Mucosa of rectum (tissue), 2 donors: ENCODE measurements around the gene FAAP24.
"Not testable (repeated sequence)": the region's sequence is repeated elsewhere in the genome, so short reads cannot be mapped to it uniquely, and the experiment has no call there.

Experiments
- H3K27ac ChIP-seq, 2 donors: one replicate each; pipeline ENCODE4 v1.7.0; 2013; ENCODE audit warnings: inconsistent platforms in 2 of 2, low read depth in 2 of 2, low read length in 2 of 2
- H3K27me3 ChIP-seq, 2 donors: one replicate each; pipeline ENCODE4 v1.7.0; 2013; ENCODE audit warnings: low read length in 2 of 2; ENCODE audit not compliant: control insufficient read depth in 2 of 2, insufficient read depth in 2 of 2
- H3K36me3 ChIP-seq, 2 donors: one replicate each; pipeline ENCODE4 v1.7.0; 2013; ENCODE audit warnings: low read length in 2 of 2; ENCODE audit not compliant: control insufficient read depth in 2 of 2, insufficient read depth in 2 of 2
- H3K4me1 ChIP-seq, 2 donors: one replicate each; pipeline ENCODE4 v1.7.0; 2013; ENCODE audit warnings: low read length in 2 of 2, mild to moderate bottlenecking in 1 of 2; ENCODE audit not compliant: control insufficient read depth in 2 of 2, insufficient read depth in 2 of 2
- H3K4me3 ChIP-seq, 2 donors: one replicate each; pipeline ENCODE4 v1.7.0; 2013; ENCODE audit warnings: low read length in 2 of 2
- H3K9ac ChIP-seq, 2 donors: one replicate each; pipeline ENCODE4 v1.7.0; 2013; ENCODE audit warnings: low read length in 2 of 2, low read depth in 1 of 2, mild to moderate bottlenecking in 1 of 2
- H3K9me3 ChIP-seq, 2 donors: one replicate each; pipeline ENCODE4 v1.7.0; 2013; ENCODE audit warnings: low read length in 2 of 2; ENCODE audit not compliant: control insufficient read depth in 2 of 2
- donor health status: healthy.
- donor health status: Normal muscosa, but diverticular disease.

Gene FAAP24

DNA sequence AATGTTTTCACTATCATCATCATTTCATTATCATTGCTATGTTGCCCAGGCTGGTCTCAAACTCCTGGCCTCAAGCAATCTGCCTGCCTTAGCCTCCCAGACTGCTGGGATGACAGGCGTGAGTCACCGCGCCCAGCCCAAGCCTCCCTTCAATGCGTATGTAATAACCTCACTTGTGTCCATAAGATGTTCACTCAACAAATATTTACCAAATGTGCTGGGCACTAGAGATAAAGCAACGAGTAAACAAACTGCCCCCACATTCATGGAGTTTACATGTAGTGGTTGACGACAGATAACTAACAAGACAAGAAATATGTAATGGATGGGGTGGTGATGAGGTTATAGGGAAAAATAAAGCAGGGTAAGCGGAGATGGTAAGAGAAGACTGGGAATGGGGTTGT, 25.0 kb downstream of the FAAP24 start:
- not testable (repeated sequence) for H3K27ac ChIP-seq, H3K9ac ChIP-seq, H3K4me3 ChIP-seq, H3K9me3 ChIP-seq, H3K27me3 ChIP-seq, H3K4me1 ChIP-seq
- peaks cover 20 to 32% of the 10 kb centered on the region in 2 donors for H3K36me3 ChIP-seq

DNA sequence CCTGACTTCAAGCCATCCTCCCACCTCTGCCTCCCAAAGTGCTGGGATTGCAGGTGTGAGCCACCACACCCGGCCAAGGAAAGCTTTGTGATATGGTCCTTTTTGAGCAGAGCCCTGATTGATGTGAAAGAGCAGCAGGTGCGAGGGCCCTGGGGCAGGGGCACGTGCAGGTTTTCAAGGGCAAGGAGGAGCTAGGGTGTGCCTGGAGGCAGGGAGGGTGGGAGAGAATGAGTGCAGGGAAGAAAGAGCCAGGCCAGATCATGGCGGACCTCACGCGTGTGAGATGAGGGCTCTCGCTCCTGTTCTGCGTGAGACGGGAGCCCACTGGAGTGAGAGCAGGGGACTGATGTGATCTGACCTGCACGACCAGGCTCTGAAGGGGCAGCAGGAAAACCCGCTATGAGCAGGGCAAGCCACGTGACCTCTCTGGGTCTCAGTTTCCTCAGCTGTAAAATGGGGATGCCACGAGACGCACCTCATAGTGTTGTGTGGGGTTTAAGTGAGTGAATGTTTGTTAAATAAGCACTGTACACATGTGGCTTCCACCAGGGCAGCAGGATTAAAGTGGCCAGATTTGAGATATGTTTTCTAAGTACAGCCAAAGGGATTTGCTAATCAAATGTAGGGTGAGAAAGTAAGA, 25.8 kb downstream of the FAAP24 start:
- peaks cover 18 to 33% of the 10 kb centered on the region in 2 donors for H3K36me3 ChIP-seq

DNA sequence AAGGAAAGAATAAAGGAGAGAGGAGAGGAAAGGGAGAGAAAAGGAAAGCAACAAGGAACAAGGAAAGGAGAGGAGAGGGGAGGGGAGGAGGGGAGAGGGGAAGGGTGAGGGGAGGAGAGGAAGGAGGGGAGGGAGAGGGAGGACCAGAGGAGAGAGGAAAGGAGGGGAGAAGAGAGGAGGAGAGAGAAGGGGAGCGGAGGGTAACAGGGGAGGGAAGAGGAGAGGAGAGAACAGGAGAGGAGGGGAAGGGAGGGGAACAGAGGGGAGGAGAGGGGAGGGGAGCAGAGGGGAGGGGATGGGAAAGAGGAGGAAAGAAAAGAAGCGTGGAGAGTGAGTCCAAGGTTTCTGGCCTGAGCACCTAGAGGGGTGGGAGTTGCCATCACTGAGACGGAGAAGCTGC, 26.7 kb downstream of the FAAP24 start:
- peaks cover 18 to 31% of the 10 kb centered on the region in 2 donors for H3K36me3 ChIP-seq
- no peak overlapping the region for H3K9ac ChIP-seq
- no peaks in the 10 kb centered on the region for H3K27me3 ChIP-seq
- no peaks in the 10 kb centered on the region for H3K9me3 ChIP-seq
- no peak overlapping the region for H3K4me3 ChIP-seq
- H3K27ac ChIP-seq: no peak overlapping the region
- no peaks in the 10 kb centered on the region for H3K4me1 ChIP-seq

More for the DNA sequence above, 25.8 kb downstream of the FAAP24 start:
- no peaks in the 10 kb centered on the region for H3K4me1 ChIP-seq
- no peak overlapping the region for H3K9ac ChIP-seq
- no peak overlapping the region for H3K4me3 ChIP-seq
- H3K27me3 ChIP-seq: no peaks in the 10 kb centered on the region
- H3K9me3 ChIP-seq: no peaks in the 10 kb centered on the region
- no peak overlapping the region for H3K27ac ChIP-seq

DNA sequence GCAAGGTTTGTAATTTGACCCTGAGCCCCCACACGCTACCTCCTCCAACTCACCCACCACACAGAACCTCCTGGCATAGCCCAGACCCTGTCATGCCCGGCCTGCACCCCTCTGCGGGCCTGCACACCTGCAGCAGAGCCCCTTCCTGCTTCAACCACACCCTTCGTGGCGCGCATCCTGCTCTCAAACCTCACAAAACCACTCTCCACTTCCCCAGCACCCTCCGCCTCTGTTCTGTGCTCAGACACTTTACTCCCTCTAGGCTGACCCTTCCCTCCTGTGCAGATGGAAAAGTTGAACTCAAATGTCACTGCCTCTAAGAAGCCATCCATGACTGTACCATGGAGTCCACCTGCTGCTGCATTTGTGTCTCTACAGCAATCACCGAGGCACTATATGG, 28.5 kb downstream of the FAAP24 start:
- Histone ChIP-seq H3K4me3 (no peak overlapping the region), H3K36me3 (peaks cover 14 to 25% of the 10 kb centered on the region in 2 donors), H3K9me3 (no peaks in the 10 kb centered on the region), H3K9ac (no peak overlapping the region), H3K27ac (no peak overlapping the region), H3K27me3 (no peaks in the 10 kb centered on the region), H3K4me1 (no peaks in the 10 kb centered on the region)

DNA sequence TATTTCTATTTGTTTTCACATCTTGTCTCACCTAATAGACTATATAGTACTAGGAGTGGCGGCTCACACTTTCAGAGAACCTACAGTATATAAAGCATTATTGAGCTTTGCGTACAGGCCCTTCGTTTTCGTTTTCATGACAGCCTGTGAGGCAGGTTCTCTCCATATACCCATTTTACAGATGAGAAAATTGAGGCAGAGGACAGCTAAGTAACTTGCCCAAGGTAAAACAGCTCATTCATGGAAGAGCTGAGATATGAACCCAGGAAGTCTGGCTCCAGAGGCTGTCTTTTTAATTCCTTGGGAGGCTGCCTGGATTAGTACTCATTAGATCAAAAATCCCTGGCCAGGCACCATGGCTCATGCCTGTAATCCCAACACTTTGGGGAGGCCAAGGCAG, 28.9 kb downstream of the FAAP24 start:
- Histone ChIP-seq H3K36me3 (peaks cover 14 to 23% of the 10 kb centered on the region in 2 donors), H3K4me3 (no peak overlapping the region), H3K27me3 (no peaks in the 10 kb centered on the region), H3K4me1 (no peaks in the 10 kb centered on the region), H3K27ac (no peak overlapping the region), H3K9ac (no peak overlapping the region), H3K9me3 (no peaks in the 10 kb centered on the region)

DNA sequence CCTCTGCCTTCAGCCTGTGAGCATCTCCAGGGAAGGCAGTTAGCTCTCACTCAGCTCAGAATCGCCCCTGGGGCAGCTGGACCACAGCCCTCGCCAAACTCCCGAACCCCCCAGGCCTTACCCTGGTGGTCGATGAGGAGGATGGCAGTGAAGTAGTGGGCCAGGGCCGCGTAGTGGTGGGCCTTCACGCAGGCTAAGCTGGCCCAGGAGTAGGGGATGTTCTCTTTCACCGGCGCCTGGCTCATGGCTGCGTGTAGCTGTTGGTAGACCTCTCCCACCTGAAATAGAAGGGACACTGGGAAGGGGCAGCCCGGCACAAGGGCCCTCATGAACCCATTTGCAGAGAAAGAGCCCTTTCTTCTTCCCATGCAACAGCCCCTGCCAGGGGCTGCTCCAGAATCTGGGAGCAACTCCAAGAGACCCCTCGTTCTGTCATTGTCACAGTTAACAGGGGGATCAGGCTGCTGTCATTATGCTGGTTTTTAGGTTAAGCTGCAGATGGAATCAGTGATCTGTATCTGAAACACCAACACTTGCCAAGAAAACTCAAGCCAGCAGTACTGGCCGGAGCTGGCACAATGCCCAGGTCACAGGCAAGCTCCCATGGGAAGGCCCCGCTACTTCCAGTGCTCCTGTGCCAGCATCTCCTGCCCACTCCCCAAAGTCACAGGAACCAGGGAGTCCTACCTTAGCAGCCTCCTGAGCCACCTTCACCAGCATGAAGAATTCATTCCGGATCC, 30.3 kb downstream of the FAAP24 start:
- H3K4me3 ChIP-seq, H3K27ac ChIP-seq, H3K4me1 ChIP-seq, H3K9me3 ChIP-seq, H3K9ac ChIP-seq, H3K27me3 ChIP-seq: not testable (repeated sequence)
- H3K36me3 ChIP-seq: peaks cover 21 to 28% of the 10 kb centered on the region in 2 donors

DNA sequence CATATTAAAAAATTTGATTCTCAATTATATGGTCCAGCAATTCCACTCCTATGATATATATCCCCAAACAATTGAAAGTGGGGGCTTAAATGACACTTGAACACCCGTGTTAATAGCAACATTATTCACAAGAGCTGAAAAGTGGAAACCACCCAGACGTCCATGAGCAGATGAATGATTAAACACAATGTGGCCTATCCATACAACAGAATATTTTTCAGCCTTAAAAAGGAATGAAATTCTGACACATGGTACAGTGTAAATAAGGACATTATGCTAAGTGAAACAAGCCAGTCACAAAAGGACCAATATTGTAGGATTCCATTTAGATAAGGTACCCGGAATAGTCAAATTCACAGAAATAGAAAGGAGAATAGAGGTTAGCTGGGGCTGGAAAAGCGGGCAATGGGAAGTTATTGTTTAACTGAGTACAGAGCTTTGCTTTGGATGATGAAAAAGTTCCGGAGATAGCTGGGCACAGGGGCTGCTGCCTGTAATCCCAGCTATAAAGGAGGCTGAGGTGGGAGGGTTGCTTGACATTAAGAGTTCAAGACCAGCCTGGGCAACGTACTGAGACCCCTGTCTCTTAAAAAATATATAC, 31.5 kb downstream of the FAAP24 start:
- H3K9ac ChIP-seq, H3K9me3 ChIP-seq, H3K4me1 ChIP-seq, H3K27ac ChIP-seq, H3K27me3 ChIP-seq, H3K4me3 ChIP-seq: not testable (repeated sequence)
- H3K36me3 ChIP-seq: peaks cover 14 to 25% of the 10 kb centered on the region in 2 donors

DNA sequence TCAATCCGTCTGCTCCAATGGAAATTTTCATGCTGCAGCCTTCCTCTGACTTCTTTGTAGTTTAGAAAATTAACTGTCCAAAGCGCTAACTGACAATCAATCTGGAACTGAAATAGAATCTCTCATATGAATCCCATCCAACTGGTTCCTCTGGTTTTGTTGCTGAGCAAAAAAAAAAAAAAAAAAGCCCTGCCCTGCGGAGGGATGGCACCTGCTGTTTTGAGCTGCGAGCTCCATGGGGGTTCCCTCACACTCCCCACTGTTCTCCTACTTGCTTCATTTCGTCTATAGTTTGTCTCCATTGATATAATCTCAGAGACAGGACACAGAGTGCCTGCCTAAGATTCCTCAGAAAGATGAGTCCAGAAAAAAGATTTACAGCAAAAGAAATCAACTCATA, 33.4 kb downstream of the FAAP24 start:
- Histone ChIP-seq H3K9me3 (no peaks in the 10 kb centered on the region), H3K9ac (no peak overlapping the region), H3K27me3 (no peaks in the 10 kb centered on the region), H3K4me1 (no peaks in the 10 kb centered on the region), H3K27ac (no peak overlapping the region), H3K4me3 (no peak overlapping the region), H3K36me3 (peaks cover 12 to 20% of the 10 kb centered on the region in 2 donors)

DNA sequence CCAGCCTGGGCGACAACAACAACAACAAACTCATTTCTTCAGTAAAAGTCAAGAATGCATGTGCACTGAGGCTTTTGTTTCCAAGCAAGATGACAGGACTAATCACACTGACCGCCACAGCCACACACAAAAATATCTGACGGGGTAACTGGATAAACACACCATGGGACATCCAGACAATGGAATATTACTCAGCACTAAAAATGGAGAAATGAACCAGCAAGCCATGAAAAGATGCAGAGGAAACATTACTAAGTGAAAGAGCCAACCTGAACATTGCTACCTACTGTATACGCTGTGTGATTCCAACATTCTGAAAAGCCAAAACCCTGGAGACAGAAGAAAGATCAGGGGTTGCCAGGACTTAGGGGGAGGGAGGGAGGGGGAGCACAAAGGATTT, 36.7 kb downstream of the FAAP24 start:
- no peak overlapping the region for H3K9ac ChIP-seq
- H3K27ac ChIP-seq: no peak overlapping the region
- no peaks in the 10 kb centered on the region for H3K4me1 ChIP-seq
- no peak overlapping the region for H3K4me3 ChIP-seq
- no peaks in the 10 kb centered on the region for H3K9me3 ChIP-seq
- H3K36me3 ChIP-seq: peaks cover 18 to 19% of the 10 kb centered on the region in 2 donors
- no peaks in the 10 kb centered on the region for H3K27me3 ChIP-seq

DNA sequence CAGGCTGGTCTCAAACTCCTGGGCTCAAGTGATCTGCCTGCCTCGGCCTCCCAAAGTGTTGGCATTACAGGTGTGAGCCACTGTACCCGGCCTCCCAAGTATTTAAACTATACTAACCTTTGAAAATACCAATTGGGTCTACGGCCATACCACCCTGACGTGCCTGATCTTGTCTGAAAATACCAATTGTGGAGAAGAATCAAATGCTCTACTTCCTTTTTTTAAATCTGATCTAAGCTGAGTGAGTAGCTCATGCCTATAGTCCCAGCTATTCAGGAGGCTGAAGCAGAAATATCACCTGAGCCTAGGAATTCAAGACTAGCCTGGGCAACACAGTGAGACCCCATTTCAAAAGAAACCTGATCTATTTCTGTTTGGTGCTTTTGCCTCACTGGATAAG, 38.8 kb downstream of the FAAP24 start:
- not testable (repeated sequence) for H3K4me3 ChIP-seq
- peaks cover 18 to 19% of the 10 kb centered on the region in 2 donors for H3K36me3 ChIP-seq

More for the DNA sequence above, 38.8 kb downstream of the FAAP24 start:
- H3K9me3 ChIP-seq, H3K4me1 ChIP-seq, H3K9ac ChIP-seq, H3K27ac ChIP-seq, H3K27me3 ChIP-seq: not testable (repeated sequence)
